OCI-LY7 (cell line): ENCODE results near the gene TAF1B.

Experiments used
- CTCF ChIP-seq: fragments of 200-600 bp; sonication (generic); conservative IDR thresholded peaks from 2 replicates; pipeline ENCODE4 v1.5.1; 2014; ENCODE audit warnings: mild to moderate bottlenecking, antibody characterized with exemption, low read length, moderate library complexity, mixed read lengths
- EZH2phosphoT487 ChIP-seq: fragments of 200-600 bp; sonication (generic); IDR thresholded peaks from 2 replicates; pipeline ENCODE4 v1.6.1; 2018; ENCODE audit warnings: low read depth, borderline replicate concordance, mild to moderate bottlenecking, mixed run types, antibody characterized with exemption, low read length, moderate library complexity, mixed read lengths

- TF ChIP-seq CTCF, result no peak
- no peak for TF ChIP-seq EZH2phosphoT487
Observed at GRCh38 chr2:9797086-9797485, 46.2 kb upstream of the TAF1B start.
